ENCODE measurements around the gene SIK3.

GRCh38 chr11:117058761-117059261, 39.4 kb downstream of the SIK3 start:
- TF ChIP-seq CTCF (IDR thresholded peaks at IDR 0.05), result no peak
- TF ChIP-seq POLR2A (IDR thresholded peaks at IDR 0.05), result no peak

Measured in adrenal gland (tissue), 5 donors.